Right ventricle myocardium inferior (tissue), 1 donor: Measurements from ENCODE around the gene ZNF831. TPM values are rescaled to one million over a fixed set of nuclear protein-coding genes. Genes with fewer than 3 reads are reported as not detected.

Source experiments
- ATAC-seq: fragments of 200-7000 bp; cut with Tn5 transposase; one replicate; pipeline ENCODE4 v1.9.1; 2020; ENCODE audit warnings: mild to moderate bottlenecking, moderate library complexity
- DNase-seq: peaks from one replicate; pipeline ENCODE4 v3.0.0; 2021; ENCODE audit errors: missing footprints
- intact Hi-C: fragments of 100-400 bp; cut with DNase I; formaldehyde crosslinking; loops from one replicate; pipeline ENCODE4 v1.11.0; 2022
- total RNA-seq: library from RNA; stranded (reverse); fragmentation: NEBNext Ultra II Directional; extraction: Animal tissue kit (Norgen Biotek cat#: 25700); gene quantifications from one replicate; pipeline ENCODE4 v1.2.1, GENCODE V29; 2021
- donor health status: DM: no; HTN: yes; CAD: no; lungs with severe emphysema.

The ZNF831 gene
- total RNA-seq, 1 donor from 2014 or later = 0.11 TPM

DNA sequence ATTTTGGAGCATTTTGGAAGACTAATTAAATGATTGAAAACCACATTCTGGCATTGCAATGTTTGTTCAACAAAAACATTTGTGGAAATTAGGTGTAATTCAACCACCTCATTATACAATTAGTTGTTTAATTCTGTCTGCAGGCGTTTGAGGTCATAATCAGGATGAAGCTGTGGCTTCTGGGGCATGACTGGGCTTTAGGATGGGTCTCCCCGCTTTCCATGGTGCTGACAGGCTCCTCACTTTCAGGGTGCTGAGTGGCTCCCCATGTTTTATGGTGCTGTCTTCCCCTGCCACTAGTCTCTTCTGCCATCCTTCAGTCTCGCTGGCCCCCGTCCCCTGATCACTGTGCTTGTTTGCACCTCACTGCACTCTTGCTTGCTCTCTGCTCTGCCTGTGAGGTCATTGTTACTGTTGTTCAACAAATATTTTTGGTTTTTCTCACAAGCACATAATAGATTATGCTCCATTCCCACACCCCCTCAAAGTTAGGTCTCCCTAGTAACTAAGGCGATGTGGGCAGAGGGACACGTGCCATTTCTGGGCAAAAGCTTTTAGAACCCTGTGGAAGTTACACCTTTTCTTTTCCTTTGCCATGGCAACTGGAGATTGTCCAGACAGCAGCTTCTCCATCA is 25.4 kb upstream of the ZNF831 start:
- intact Hi-C loops = no loop called here
- ATAC-seq (no peak), DNase-seq (no peak)

DNA sequence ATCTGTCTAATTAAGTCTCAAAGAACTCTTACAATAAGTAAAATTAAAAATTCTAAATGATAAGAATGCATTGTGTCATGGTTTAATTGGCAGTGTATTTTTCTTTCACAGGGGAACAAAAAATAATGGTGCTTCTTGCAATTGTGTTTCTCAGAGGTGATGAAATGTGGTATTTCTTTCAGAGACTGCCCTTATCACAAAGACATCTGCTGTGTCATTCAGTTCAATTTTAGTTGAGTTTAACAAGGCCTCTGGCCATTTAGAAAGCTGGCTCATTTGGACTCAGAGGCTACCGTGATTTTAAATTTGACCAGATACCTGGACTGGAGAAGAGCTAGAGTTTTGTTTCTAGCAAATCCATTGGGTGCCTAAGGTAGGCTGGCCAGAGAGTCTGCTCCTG is 23.6 kb upstream of the ZNF831 start:
- ATAC-seq (no peak), DNase-seq (no peak)
- intact Hi-C loops = loop anchor here (10.0 kb wide), 1 partner anchor 55 kb away; no protein-coding TSS in a partner anchor

DNA sequence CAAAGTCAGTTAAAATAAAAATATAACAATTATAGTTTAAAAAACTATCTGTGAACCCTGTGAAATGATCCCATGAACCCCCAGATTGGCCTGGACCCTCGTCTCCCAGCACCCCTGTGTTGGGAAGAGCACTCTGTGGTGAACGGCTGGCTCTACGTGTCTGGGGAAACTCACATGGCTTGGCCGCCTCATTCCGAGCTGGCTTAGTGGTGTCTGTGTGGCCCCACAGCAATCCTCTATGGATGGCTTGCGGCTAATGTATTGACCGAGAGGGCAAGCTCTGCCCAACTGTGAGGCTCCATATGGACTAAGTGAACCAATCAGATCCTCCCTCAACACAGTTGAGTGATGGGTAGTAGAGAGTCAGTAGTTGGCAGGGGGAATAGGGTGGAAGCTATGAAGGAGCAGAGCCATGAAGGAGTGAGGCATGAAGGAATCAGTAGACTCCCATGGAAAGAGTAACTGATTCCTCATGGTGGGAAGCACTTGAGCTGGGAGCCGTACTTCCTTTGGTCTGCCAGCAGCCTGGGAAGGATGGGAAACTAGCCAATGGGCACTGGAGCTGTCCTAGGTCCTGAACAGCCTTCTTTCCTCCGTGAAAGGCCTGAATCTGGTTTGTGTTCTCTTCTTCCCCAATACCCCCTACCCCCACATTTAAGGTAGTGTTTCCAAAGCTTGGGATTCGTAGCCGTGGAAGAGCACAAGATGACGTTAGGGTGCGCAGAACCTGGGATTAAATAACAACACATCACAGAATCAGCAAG is 21.6 kb upstream of the ZNF831 start:
- DNase-seq (no peak), ATAC-seq (no peak)

DNA sequence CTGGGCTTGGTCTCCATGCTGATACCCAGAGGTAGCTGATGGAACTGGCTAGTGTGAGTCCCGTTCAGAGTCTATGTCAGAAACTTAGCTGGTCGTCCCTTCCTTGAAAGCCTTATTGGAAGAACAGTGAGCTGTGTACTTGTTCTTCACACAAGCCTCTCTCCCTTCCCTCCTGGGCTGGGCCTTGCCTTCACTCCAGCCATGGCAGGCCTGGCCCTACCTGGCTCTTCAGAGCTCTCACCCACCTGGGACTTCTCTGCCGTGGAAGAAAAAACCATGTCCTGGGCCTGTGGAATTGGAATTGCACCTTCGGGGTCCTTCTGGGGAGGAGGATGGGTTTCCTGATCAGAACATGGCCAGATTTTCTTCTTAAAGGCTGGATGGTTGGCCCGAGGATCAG is 20.3 kb upstream of the ZNF831 start:
- no peak for ATAC-seq
- intact Hi-C loops = loop anchor here (10.0 kb wide), 1 partner anchor 59 kb away; no protein-coding TSS in a partner anchor

More for the DNA sequence above, 21.6 kb upstream of the ZNF831 start:
- intact Hi-C loops = loop anchor here (10.0 kb wide), 1 partner anchor 57 kb away; no protein-coding TSS in a partner anchor

DNA sequence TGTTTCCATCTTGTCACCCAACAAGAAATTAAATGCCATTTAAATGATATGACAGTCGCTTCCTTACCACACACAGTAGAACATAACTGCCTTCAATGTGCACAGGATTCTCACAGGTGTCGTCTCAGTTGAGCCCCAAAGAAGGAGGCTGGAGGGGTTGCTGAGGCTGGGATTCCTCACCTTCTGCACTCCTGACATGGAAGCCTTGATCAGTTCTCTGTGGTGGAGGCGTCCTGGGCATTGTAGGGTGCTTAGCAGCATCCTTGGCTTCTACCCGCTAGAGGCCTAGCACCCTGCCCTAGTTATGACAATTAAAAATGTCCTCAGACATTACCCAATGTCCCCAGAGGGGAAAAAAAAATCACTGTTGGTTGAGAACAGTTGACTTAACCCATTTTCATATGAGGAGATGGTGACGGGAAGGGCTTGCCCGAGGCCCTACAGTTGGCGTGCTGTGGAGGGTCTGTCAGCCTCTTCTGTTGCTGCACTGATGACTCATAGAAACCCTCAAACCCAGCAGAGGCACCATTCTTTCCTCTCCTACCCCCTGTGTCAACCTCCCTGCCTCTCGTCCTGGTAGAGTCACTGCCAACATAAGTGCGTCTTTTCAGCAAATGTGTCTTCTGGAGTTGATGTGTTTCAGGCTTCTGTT is 19.3 kb upstream of the ZNF831 start:
- intact Hi-C loops = loop anchor here (10.0 kb wide), 1 partner anchor 60 kb away; no protein-coding TSS in a partner anchor
- no peak for ATAC-seq
- no peak for DNase-seq

More for the DNA sequence above, 20.3 kb upstream of the ZNF831 start:
- DNase-seq = no peak

DNA sequence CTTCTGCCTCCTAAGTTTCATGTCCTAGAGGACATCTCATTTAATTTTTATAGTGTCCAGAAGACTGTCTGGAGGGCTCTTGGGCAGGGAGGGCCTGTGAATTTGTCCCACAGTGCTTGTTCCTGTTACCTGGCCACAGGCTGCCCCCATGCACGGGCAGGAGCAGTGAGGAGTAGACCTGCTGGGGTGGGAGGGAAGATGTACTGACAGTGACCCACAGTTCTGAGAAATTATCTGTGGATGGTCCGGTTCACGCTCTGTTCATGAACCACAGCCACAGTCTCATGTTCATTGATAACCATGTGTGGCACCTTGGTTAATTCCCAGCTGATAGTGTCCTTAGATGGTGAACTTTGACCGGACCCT is 18.8 kb upstream of the ZNF831 start:
- intact Hi-C loops = loop anchor here (5.0 to 10.0 kb wide), 2 partner anchors 60 to 62 kb away; no protein-coding TSS in a partner anchor
- DNase-seq = no peak
- no peak for ATAC-seq

DNA sequence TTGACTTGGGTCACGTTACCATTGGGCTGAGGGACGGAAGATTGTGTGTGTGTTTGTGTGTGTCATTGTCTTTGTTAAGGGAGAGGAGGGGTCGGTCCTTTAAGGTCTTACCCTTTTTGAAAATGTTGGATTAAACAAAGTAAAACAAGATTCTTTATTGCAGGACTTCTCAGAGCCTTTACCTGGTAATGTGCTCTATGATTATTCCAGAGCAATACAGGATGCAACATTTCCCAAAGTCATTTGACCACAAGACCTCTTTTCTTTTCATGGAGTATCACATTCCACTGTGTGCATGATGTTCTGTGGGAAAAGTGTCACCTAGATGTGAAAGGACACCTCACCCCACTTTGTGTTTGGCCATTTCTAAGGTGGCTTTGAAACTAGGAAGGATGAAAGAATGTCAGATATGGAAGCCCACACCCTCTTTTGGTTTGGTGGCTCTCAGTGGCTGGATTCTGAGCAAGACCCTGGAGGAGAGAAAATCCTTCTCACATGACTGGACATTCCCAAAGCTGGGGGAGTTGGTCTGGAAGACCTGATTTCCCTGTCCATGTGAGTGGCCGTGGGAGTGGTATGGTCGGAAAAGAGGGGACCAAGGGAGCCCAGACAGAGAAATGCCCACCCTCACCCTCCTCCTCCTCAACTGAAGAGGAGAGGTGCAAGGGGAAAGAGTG is 18.2 kb upstream of the ZNF831 start:
- DNase-seq = no peak
- intact Hi-C loops = loop anchor here (5.0 to 10.0 kb wide), 2 partner anchors 61 to 62 kb away; no protein-coding TSS in a partner anchor
- no peak for ATAC-seq

DNA sequence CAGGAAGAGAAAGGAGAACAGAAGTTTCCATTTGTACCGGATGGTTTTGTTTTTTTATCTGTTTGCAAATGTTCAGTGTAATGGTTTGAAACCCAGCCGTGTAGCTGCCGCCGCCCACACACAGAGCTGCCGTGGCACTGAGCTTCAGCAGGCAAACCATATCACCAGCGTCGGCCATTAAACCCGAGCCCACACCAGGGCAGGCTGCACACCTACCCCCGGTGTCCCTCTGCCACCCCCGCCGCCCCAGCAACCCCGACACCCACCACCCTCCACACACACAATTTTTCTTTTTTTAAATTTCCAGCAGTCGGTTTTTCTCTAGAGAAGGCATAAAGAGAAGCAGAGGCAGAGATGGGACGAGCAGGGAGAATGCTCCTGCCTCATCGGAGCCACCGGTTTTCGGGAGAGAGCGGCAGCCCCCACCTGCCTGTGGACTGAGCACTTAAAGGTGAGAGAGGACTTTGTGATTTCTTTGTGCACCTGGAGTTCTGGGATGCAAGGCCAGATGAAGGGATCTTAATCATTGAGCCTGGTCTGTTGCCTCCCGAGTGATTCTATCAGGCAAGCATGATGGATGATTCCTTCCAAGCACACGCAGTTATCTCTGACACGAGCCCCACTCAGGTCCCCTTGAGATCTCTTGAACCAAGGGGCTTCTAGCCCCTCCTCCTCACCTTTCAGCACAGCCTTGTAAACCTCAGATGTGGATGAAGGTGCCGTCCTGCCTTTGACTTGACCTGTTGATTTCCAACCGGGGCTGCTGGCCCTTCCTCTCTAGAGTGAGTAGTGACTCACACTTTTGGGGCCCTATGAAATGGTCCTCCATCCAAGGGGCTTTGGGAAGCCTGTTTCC is 17.5 kb upstream of the ZNF831 start:
- intact Hi-C loops = loop anchor here (5.0 to 10.0 kb wide), 2 partner anchors 61 kb away; no protein-coding TSS in a partner anchor
- DNase-seq (peak; percentile 60), ATAC-seq (peak; percentile 47)

DNA sequence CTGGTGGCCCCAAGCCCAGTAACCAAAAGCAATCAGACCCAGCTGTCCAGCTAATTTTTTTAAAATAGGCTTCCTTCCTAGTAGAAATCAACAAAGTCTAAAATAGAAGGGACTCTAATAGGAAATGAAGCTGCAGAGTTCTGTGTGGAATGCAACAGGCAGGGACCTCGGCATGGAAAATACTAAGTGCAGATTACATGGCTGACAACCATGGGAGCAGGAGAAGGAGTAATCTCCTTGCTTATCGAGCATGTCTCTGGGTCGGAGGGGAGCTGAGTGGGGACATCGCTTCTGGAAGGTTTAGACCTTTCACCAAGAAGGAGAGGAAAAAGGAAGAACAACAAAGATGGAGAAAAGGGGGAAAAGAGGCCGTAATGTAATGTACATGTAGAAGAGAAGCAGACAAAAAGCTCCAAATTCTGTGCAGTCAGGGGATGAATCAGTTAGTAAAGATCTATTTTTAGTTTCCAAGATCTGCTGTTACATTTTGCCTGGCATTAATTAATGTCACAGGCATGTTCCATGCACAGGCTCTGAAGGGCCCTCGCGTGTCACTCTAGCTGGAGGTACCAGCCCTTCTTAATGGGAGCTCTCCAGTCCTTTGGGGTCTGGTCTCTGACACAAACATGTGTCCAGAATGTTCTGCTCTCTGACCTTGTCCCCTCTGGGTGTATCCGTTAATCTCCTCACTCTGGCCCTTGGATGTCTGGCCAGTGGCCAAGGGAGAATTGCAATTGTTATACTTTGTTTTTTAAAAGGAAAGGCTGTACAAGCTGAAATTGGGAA is 16.6 kb upstream of the ZNF831 start:
- intact Hi-C loops = loop anchor here (5.0 to 10.0 kb wide), 2 partner anchors 60 to 62 kb away; no protein-coding TSS in a partner anchor
- ATAC-seq = peak; percentile 62
- peak; percentile 48 for DNase-seq

DNA sequence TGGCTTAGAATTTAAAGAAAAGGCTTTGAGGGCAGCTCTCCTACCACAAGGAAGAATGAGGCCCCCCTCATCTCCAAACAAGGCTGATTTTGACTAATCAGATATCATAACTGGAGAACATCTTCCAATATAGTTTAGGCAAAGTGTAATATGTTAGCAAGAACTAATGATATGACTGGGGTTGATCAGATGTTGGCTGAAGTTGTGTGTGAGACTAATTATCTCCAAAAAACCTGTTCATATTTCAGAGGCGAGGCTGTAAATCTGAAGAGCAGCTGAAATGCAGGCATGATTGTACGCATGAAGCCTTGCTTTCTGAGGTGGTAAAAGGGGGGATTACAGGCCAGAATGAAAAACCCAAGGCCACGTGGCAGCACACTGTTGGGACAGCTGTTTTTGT is 16.0 kb upstream of the ZNF831 start:
- intact Hi-C loops = loop anchor here (5.0 to 10.0 kb wide), 2 partner anchors 60 to 63 kb away; no protein-coding TSS in a partner anchor
- no peak for DNase-seq
- no peak for ATAC-seq

DNA sequence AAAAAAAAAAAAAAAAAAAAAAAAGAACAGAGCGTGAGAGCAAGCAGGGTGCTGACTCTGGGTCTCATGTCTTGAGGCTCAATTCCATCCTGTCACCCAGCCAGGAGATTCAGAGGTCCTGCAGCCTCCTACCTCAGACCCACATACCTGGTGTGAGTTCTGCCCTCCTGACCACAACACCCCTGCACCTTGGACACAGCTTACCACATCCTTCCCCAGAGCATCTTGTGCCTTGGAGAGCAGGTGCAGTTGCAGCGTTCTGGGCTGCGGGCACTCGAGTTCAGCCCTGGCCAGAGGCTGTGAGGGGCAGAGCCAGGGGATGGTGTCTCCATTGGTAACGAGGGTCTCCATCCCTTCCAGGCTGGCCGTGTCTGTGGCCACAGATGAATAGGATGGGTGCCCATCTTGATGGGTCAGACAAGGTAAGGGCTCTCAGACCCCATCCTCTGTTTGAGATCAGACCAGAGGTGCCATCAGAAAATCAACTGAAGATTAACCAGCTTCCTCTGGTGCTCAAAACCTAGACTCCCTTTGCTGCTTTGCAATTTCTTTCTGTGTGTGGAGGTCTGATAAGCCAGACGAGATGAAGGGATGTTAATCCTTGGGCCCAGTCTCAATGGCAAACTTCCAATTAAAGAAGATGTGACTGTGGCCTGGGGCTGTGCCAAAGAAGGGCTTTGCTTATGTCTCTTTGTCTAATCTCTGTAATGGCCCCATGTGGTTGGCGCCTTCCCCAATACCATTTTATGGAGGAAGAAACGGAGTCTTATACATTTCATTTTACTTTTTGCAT is 14.7 kb upstream of the ZNF831 start:
- ATAC-seq = no peak
- peak; percentile 46 for DNase-seq
- intact Hi-C loops = loop anchor here (5.0 to 10.0 kb wide), 2 partner anchors 58 to 64 kb away; no protein-coding TSS in a partner anchor

DNA sequence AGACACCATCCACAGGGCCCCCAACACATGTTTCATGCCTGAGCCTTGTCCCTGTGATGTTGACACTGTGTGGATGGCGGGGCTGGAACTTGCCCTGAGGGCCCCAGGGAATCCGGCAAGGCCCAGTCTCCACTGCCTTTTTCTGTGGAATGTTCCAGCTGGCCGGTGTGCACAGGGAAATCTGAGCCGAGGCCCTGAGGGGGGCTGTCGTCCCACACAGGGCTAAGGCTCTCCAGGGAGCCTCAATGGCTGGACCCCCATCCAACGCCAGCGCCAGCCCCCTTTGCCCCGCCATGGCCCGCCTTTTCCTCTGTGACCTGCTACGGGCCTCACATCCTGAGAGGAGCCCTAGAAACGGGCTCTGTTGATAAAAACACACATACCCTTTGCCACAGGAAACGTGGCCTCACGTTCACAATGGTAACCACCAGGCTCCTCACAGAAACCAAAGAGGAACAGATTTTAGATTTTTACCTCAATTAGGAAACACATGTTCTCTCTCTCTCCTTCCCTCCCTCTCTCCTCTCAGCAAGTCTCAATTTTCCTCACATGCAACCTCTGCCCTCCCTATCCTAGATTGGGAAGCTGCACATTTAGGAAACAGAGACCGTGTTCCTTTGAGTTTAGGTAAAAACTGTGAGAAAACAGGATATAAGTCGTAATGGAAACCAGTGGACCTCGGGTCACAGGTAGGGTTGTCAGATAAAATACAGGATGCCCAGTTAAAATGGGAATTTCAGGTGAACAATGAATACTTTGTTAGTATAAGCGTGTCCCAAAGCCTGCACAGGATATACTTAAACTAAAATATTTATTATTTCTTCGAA is 13.7 kb upstream of the ZNF831 start:
- ATAC-seq (no peak), DNase-seq (peak; percentile 66)
- intact Hi-C loops = loop anchor here (5.0 to 10.0 kb wide), 2 partner anchors 57 to 65 kb away; no protein-coding TSS in a partner anchor

DNA sequence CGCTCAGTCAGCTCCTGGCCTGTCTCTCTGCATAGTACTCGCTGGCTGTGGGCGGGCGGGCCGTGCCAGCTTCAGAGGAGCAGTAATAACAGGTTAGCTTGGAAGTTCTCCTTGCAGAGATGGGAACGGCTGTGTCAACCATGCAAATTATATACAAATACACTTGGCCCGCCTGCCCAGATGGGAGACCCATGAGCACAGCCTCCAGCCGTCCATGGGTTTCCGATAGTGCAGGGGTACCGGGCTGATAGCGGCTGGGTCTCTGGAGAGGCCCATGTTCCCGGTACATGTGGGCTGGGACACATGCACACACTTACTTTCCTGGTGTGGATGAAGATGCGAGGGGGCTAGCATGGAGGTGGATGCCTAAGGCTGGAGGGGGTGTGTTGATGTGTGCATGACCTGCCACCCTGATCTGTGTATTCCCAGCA is 12.8 kb upstream of the ZNF831 start:
- intact Hi-C loops = no loop called here
- ATAC-seq = no peak
- no peak for DNase-seq

DNA sequence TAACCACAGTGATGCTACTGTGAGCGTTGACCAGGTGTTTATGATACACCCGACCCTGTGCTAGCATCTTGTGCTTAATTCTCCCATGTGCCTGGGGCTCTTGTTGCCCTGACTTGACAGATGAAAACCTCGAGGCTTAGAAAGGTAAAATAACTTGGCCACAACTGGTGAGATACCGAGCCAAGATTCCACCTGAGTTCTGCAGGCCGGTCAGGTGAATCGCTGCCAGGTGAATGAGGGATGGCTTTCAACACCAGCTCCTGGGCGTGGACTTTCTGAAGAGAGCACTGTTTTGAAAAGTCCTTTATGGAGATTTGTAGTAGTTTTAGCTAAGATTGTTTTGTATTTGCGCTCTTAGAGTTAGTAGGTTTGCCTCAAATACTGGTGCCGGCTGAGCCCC is 12.2 kb upstream of the ZNF831 start:
- ATAC-seq = no peak
- intact Hi-C loops = no loop called here
- no peak for DNase-seq

DNA sequence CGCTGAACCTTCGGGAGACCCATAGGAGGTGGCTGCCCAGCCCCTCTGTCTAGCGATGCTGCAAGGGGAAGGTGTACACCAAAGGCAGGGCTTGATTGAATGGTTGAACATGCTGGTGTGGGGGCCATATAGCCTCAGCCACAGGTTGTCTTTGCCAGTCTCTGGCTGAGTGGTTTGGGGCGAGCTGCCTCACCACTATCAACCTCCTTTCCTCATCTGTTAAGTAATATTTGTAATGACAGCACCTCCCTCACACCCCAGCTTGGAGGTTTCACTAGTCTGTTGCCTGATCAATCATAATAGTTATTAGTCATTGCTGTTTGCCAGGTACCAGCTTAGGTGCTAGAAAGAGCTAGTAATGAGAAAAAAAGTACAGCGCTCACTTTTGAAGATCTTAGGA is 11.8 kb upstream of the ZNF831 start:
- DNase-seq = peak; percentile 32
- intact Hi-C loops = no loop called here
- no peak for ATAC-seq
